ENCODE results near the gene CLK2.
A peak's percentile ranks its signal among the peaks of the same experiment; 100 is the strongest.

The CLK2 gene

DNA sequence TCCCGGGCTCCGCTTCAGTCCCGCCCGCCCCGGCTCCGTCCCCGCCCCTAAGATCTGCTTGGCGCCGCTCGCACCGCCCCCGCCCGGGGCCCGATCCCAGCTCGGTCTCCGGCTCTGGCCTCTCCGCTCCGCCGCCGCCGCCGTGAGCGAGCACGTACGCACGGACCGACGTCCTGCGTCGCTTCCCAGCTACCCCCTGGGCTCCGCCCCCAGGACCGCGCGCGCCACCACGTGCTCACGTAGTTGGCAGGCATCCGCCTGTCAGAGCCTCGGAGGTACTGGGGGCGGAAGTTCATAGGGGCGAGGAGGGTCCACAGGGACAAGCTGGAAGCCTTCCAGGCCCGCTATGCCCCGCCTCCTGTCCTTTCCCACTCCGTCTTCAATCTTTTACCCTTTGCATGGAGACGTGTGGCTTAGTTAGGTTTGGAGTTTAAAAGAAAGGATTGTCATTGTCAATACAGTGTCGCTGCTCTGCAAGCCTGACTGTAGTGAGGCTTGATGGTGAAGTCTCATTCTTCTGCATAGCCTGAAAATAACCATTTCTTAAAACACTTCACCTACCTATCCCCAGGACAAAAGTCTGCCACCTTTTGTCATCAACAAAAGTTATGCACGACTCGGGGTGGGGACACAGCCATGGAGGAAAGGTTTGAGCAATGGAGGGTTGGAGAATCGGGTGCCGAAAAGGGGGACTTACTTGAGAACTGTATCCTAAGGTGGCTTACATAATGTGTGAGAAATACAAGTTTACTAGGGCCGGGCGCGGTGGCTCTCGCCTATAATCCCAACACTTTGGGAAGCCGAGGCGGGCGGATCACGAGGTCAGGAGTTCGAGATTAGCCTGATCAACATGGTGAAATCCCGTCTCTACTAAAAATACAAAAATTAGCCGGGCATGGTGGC is at the start of gene CLK2:
Gene CLK2, minus strand, starts transcription at position 162 of the 903 bp plus-strand sequence. CDS start 2,527 bp downstream, outside the sequence.
- ChIA-PET CTCF (interaction anchor here (1.8 kb wide), 1 partner anchor 23 kb away, joined by 8 read pairs; no protein-coding TSS in a partner anchor), POLR2A (ENCODE audit: low non-redundant PET) (interaction anchor here (0.9 to 1.1 kb wide), 3 partner anchors 12 to 50 kb away, joined by 3 to 5 read pairs (median 3); partner anchors contain the start of gene SCAMP3)
- peak within 1 kb of the TSS; percentile 96 for H3K27ac ChIP-seq
- DNase-seq (ENCODE audit: low spot score), result peak; percentile 96
- TF ChIP-seq CTCF (conservative IDR thresholded peaks at IDR 0.05; ENCODE audit: low read depth), result no peak

- DNase-seq (ENCODE audit: low spot score), result no peak
- TF ChIP-seq CTCF (conservative IDR thresholded peaks at IDR 0.05; ENCODE audit: low read depth), result no peak
- CTCF ChIA-PET, result interaction anchor here (0.6 to 5.1 kb wide), 4 partner anchors 12 to 216 kb away, joined by 3 to 34 read pairs (median 4); no protein-coding TSS in a partner anchor
- H3K27ac ChIP-seq, result peak overlapping the region; percentile 98
- POLR2A ChIA-PET (ENCODE audit: low non-redundant PET), result no interaction called here
These were observed 49.3 kb upstream of the CLK2 start for GRCh38 chr1:155322571-155322952.

DNA sequence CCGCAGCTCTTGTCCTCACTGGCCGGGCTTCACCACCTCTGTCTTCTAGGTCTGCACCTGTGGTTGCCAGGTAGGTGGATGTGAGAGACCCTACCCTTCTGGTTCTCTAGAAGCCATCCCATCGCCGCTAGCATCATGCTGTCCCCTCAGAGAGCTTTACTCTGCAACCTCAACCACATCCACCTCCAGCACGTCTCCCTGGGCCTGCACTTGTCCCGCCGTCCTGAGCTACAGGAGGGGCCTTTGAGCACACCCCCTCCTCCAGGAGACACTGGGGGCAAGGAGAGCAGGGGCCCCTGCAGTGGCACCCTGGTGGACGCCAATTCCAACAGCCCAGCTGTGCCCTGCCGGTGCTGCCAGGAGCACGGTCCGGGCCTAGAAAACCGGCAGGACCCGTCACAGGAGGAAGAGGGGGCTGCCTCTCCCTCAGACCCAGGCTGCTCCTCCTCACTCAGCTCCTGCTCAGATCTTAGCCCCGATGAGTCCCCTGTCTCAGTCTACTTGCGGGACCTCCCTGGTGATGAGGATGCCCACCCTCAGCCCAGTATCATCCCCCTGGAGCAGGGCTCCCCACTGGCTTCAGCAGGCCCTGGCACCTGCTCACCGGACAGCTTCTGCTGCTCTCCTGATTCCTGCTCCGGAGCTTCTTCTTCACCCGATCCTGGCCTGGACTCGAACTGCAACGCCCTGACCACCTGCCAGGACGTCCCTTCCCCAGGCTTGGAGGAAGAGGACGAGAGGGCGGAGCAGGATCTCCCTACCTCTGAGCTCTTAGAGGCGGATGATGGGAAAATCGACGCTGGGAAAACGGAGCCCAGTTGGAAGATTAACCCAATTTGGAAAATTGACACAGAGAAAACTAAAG is 48.6 kb upstream of the CLK2 start:
- no peak for DNase-seq (ENCODE audit: low spot score)
- peak overlapping the region; percentile 98 for H3K27ac ChIP-seq
- no peak for TF ChIP-seq CTCF (conservative IDR thresholded peaks at IDR 0.05; ENCODE audit: low read depth)
- ChIA-PET POLR2A (ENCODE audit: low non-redundant PET) (no interaction called here), CTCF (interaction anchor here (0.6 to 5.1 kb wide), 6 partner anchors 12 to 694 kb away, joined by 3 to 34 read pairs (median 4); no protein-coding TSS in a partner anchor)

DNA sequence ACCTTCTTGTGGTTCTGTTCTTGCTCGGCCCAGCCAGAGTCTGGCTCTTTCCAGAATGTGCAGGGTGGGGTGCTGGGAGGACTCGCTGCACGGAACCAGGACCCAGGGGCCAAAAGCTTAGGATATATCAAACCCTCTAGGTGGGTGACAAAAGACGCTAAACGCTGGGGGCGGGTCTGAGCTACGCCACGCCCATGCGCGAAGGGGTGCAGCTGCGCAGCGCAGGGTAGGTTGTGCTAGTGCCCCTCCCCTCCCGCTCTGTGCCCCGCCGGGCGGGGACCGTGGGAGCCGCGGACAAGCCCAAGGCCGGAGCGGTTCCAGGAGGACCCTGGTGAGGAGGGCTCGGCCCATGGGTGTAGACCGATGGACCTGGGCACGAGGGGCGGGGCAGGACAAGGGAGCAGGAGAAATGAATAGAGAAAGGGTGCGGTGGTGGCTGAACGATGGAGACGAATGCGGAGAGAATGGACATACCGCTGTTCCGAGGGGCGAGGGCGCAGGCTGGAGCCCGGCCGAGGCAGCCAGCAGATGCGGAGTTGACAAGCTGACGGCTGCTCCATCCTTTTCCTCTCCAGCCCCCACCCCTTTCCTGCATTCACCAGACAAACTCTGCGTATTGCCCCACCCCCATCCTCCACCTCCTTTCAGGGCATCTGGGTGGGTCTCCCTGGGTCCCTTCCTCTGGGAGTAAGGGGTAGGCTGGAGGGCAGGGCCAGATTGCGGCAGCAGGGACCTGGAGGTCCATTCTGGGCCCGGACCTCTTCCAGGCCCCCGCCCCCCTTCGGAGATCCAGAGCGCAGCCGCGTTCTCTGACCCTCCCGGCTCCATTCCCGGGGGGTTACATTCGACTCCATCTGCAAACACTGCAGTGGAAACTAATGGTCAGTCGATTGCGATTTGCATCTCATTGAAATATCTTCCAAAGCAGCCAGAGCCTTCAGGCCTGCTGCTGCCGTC is 47.6 kb upstream of the CLK2 start, which contains the start of gene RUSC1:
Gene RUSC1, plus strand, starts transcription at position 234 of the 957 bp plus-strand sequence. CDS start 880 bp downstream, outside the sequence.
- ChIA-PET POLR2A (ENCODE audit: low non-redundant PET) (interaction anchor here (0.6 kb wide), 1 partner anchor 1371 kb away, joined by 3 read pairs; no protein-coding TSS in a partner anchor), CTCF (interaction anchor here (0.5 to 5.1 kb wide), 5 partner anchors 44 to 824 kb away, joined by 3 to 34 read pairs (median 3); no protein-coding TSS in a partner anchor)
- no peak for TF ChIP-seq CTCF (conservative IDR thresholded peaks at IDR 0.05; ENCODE audit: low read depth)
- H3K27ac ChIP-seq, result peak within 1 kb of the TSS; percentile 98
- DNase-seq (ENCODE audit: low spot score), result peak; percentile 17

GRCh38 chr1:155320252-155320651 is 46.9 kb upstream of the CLK2 start:
- TF ChIP-seq CTCF (conservative IDR thresholded peaks at IDR 0.05; ENCODE audit: low read depth), result no peak
- ChIA-PET CTCF (interaction anchor here (0.5 to 5.1 kb wide), 5 partner anchors 44 to 823 kb away, joined by 3 to 34 read pairs (median 3); no protein-coding TSS in a partner anchor), POLR2A (ENCODE audit: low non-redundant PET) (no interaction called here)
- no peak for DNase-seq (ENCODE audit: low spot score)
- peak overlapping the region; percentile 98 for H3K27ac ChIP-seq
